Midbrain (tissue), 1 donor: ENCODE measurements around the gene TECPR2.
"Not testable (repeated sequence)": the region's sequence is repeated elsewhere in the genome, so short reads cannot be mapped to it uniquely, and the experiment has no call there.

Experiments used
- DNase-seq: peaks from one replicate; lab custom pipeline; 2025; lab: John Stamatoyannopoulos, UW

The TECPR2 gene, protein sequence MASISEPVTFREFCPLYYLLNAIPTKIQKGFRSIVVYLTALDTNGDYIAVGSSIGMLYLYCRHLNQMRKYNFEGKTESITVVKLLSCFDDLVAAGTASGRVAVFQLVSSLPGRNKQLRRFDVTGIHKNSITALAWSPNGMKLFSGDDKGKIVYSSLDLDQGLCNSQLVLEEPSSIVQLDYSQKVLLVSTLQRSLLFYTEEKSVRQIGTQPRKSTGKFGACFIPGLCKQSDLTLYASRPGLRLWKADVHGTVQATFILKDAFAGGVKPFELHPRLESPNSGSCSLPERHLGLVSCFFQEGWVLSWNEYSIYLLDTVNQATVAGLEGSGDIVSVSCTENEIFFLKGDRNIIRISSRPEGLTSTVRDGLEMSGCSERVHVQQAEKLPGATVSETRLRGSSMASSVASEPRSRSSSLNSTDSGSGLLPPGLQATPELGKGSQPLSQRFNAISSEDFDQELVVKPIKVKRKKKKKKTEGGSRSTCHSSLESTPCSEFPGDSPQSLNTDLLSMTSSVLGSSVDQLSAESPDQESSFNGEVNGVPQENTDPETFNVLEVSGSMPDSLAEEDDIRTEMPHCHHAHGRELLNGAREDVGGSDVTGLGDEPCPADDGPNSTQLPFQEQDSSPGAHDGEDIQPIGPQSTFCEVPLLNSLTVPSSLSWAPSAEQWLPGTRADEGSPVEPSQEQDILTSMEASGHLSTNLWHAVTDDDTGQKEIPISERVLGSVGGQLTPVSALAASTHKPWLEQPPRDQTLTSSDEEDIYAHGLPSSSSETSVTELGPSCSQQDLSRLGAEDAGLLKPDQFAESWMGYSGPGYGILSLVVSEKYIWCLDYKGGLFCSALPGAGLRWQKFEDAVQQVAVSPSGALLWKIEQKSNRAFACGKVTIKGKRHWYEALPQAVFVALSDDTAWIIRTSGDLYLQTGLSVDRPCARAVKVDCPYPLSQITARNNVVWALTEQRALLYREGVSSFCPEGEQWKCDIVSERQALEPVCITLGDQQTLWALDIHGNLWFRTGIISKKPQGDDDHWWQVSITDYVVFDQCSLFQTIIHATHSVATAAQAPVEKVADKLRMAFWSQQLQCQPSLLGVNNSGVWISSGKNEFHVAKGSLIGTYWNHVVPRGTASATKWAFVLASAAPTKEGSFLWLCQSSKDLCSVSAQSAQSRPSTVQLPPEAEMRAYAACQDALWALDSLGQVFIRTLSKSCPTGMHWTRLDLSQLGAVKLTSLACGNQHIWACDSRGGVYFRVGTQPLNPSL (N-terminal part only)

DNA sequence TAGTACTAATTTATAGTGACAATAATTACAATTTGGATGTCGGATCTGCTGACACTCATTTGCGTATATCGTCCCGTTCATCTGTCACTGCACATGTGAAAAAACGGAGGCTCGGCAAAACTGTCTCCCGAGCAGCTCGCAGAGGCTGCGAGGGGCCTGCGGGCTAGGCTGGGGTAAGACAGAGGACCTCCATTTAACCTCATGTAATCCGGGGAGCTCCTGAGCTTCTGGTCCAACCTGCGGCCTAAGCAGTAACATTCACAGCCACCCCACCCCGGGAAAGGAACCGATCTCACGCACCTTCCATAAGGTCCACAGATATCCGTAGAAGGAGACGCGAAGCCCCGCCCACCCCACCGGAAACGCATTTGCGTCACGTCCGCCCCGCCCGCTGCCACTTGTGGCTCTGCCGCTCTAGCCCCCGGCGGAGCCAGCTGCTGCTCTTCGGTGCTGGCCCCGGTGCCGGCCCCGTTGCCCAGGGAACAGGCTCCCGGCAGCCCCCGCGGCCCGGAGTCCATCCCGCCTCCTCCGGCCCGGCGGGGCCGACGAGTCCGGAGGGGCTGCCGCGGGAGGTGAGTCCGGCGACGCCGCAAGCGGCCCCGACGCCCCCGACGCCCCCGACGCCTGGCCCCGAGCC is at the start of gene TECPR2, which contains the start of gene CINP:
TECPR2 (plus strand) TSS at position 397 of the 637 bp plus-strand sequence. CDS start 13,781 bp downstream, outside the sequence.
CINP (minus strand) TSS at position 346 of the 637 bp plus-strand sequence; CDS start at position 307, 39 bp downstream.
- DNase-seq: peak; percentile 98

DNA sequence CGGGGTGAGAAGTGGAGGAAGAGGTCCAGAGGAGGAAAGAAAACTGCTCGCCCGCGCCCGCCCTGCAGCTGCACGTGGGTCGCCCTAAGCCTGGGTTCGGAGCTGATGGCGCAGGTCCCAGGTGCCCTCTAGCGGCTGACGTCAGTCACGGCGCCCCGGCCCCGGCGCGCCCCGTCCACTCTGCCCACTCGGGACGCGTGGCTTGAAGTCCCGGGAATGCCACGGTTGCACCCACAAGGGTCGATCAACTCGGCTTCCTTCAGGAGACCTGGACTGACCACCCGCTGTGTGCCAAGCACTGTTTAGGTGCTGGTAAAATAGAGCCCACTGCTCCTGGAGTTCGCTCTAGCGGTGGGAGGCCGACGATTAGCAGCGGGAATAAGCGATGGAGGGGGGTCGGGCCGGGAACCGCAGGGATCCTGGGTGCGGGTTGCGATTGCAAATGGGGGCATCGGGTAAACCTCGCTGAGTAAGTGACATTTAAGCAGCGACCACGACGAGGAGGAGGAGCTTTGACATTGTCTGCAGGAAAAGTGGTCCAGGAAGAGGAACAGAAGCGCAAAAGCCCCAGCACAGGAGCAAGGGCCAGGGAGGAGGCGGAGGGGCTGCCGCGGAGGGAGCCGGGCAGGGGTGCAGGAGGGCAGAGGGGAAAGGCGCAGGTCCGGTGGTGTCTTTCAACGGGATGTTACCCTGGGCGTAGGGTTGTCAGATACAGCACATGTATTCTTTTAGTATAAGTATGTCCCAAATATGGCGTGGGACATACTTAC is 48.3 kb upstream of the TECPR2 start:
- DNase-seq: peak; percentile 91

GRCh38 chr14:102315121-102315520 is 47.6 kb upstream of the TECPR2 start:
- peak; percentile 18 for DNase-seq

DNA sequence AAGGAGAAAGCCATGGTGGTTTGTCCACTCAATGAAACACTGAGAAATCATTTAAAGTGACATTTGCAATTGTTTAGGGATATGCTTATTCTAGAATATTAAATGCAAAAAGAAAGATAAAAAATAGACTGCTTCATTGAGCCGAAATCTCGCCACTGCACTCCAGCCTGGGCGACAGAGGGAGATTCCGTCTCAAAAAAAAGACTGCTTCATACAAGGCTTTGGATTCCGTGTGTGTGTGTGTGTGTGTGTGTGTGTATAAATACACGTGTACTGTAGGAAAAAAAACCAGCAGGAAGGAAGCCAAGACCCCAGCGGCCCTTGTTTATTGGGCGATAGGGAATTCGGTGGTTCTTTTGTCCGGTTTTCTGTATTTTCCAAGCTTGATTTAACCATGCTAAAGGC is 46.4 kb upstream of the TECPR2 start:
- no peak for DNase-seq

- peak; percentile 94 for DNase-seq
Measured at GRCh38 chr14:102316743-102317563, 45.8 kb upstream of the TECPR2 start.

DNA sequence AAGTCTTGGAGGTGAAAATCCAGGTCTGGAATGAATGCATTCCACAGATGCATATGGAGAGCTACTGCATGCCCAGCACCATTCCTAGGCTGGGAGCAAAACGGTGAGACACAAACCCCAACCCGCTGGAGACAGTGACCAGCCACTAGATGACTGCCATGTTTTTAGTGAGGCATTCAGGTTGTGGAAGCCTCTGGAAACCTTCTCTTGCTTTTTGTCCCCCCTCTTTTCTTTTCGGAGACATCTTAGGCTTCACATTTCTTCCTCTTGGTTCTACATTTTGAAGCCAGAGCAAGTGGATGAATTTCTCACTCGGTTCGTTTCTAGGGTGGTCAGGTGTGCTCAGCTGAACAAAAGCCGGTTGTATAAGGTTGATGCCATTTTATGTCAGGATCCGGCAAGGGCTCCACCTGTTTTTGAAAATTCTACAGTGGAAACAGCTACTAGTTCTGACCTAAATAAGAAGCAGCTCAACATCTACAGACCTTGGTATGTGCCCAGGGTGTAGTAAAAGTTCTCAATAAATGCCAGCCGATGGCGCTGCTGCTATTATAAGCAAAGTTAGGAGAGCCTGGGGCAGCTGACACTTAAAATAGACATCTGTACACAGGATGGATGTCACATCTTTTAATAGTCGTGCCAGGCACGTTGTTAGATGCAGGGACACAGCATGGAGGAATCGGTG is 45.0 kb upstream of the TECPR2 start:
- peak; percentile 18 for DNase-seq

DNA sequence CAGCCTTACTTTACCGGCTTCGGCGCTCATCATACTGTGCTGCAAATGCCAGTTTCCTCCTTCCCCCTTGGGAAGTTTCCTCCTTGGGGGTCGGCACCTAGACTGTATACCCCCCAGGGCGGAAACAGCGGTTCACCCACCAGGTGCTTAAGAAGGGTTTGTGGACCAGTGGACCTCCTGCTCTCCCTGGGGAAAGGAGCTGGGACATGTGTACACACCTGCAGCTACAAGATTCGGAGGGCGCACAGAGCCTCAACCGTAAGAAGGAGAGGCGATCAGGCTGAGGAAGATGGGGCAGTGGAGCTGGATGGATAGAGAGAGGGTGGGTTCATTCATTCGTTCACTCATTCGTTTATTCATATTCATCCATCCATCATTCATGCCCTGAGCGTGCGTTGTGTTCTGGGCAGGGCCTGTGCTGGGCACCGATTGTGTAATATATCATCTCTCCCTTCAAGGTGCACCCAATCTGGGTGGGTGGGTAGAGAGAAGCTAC is 43.9 kb upstream of the TECPR2 start:
- no peak for DNase-seq

DNA sequence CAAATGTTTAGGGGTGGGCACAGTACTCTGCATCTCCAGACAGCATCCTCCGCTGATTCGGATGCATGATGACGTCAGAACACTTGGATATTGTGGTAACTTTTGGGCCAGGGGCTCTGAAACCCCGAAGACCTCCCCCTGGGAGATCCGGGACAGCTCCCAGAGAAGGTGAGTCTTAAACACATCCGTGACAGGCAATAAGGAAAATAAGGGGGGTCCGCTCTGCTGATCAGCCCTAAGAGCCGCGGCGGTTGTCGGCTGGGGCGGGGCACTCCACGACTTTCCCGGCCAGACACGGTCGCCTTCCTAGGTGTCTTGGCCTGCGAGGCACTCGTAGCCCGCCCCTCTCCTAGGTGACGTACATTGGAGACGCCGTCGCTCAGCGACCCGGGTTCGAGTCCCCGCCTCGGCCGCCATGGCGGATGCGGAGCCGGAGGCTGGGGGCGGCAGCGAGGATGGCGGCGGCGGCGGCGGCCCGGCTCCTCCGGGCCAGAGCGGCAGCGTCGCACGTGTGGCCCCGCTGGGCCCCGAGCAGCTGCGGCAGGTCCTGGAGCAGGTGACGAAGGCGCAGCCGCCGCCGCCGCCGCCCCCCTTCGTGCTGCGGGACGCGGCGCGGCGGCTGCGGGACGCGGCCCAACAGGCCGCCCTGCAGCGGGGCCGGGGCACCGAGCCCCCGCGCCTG is 43.2 kb upstream of the TECPR2 start, which contains the start of gene ZNF839:
ZNF839 (plus strand) TSS at position 396 of the 682 bp plus-strand sequence; CDS start at position 416, 20 bp downstream.
- peak; percentile 88 for DNase-seq

GRCh38 chr14:102320033-102320660 is 42.6 kb upstream of the TECPR2 start:
- peak; percentile 32 for DNase-seq

GRCh38 chr14:102320671-102321455 is 41.9 kb upstream of the TECPR2 start:
- no peak for DNase-seq

- DNase-seq: no peak
Measured at GRCh38 chr14:102321456-102322422, 41.0 kb upstream of the TECPR2 start.

- DNase-seq: peak; percentile 81
Measured at GRCh38 chr14:102323102-102323501, 39.6 kb upstream of the TECPR2 start.

GRCh38 chr14:102325791-102326345 is 36.9 kb upstream of the TECPR2 start:
- DNase-seq: no peak

- DNase-seq: no peak
Measured at GRCh38 chr14:102326583-102326982, 36.2 kb upstream of the TECPR2 start.

DNA sequence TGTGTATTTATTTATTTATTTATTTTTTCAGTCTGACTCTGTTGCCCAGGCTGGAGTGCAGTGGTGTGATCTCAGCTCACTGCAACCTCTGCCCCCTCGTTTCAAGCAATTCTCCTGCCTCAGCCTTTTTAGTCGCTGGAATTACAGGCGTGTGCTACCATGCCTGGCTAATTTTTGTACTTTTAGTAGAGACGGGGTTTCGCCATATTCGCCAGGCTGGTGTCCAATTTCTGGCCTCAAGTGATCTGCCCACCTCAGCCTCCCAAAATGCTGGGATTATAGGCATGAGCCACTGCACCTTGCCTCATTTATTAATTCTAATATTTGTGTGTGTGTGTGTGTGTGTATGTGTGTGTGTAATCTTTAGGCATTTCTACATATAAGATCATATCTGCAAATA is 33.4 kb upstream of the TECPR2 start:
- DNase-seq: not testable (repeated sequence)
